Panc1 (cell line): ENCODE data around the gene TBC1D12. TPM values are rescaled to one million over a fixed set of nuclear protein-coding genes. Genes with fewer than 3 reads are reported as not detected.

Source experiments
- ATAC-seq: fragments of 200-7000 bp; cut with Tn5 transposase; 2 replicates; pipeline ENCODE4 v1.9.1; 2020; ENCODE audit warnings: mild to moderate bottlenecking, moderate library complexity
- BruUV-seq: library from RNA; stranded (reverse); fragments of 400-500 nt; replicated peaks from 2 replicates; lab custom pipeline; 2021; lab: Mats Ljungman, UMichigan
- CTCF ChIA-PET: fragments of 300-600 bp; sonication (Branson Sonifier 250); formaldehyde crosslinking; loops from one replicate; lab custom pipeline; 2022; ENCODE audit warnings: antibody characterized with exemption; lab: Charles Lee
- POLR2A ChIA-PET: fragments of 300-600 bp; sonication (Branson Sonifier 250); formaldehyde crosslinking; loops from one replicate; lab custom pipeline; 2022; ENCODE audit warnings: antibody characterized with exemption; lab: Charles Lee
- DNase-seq: peaks from one replicate; pipeline ENCODE4 v3.0.0-alpha.2; 2010; ENCODE audit warnings: low read depth, low spot score
- H3K27ac ChIP-seq: 2 replicates; pipeline ENCODE4 v1.5.1; 2011; ENCODE audit warnings: mild to moderate bottlenecking, low read length, inconsistent platforms
- H3K27me3 ChIP-seq: fragments of 200-500 bp; sonication (Bioruptor generic); 2 replicates; pipeline ENCODE4 v1.6.0; 2014; ENCODE audit warnings: low read length, inconsistent platforms; ENCODE audit not compliant: control insufficient read depth, insufficient read depth
- H3K36me3 ChIP-seq: fragments of 200-500 bp; sonication (Bioruptor generic); 2 replicates; pipeline ENCODE4 v1.5.1; 2014; ENCODE audit warnings: inconsistent platforms, mild to moderate bottlenecking, low read length, moderate library complexity; ENCODE audit not compliant: control insufficient read depth, insufficient read depth
- H3K4me1 ChIP-seq: 2 replicates; pipeline ENCODE4 v1.5.1; 2011; ENCODE audit warnings: inconsistent platforms, mild to moderate bottlenecking, low read length, moderate library complexity; ENCODE audit not compliant: control insufficient read depth, insufficient read depth
- H3K4me3 ChIP-seq, 2 experiments: 2 replicates each; pipeline ENCODE4 v1.5.1; 2011 to 2012; ENCODE audit warnings: low read depth in 2 of 2, low read length in 2 of 2, mild to moderate bottlenecking in 2 of 2, inconsistent platforms in 1 of 2, moderate library complexity in 1 of 2
- H3K9me3 ChIP-seq: fragments of 200-500 bp; sonication (Bioruptor generic); 2 replicates; pipeline ENCODE4 v1.5.1; 2014; ENCODE audit warnings: low read depth, mild to moderate bottlenecking, inconsistent platforms, low read length, moderate library complexity; ENCODE audit not compliant: control insufficient read depth, insufficient read depth
- CTCF ChIP-seq: fragments of 450-650 bp; IDR thresholded peaks from 2 replicates; pipeline ENCODE4 v1.5.1; 2017; ENCODE audit warnings: mild to moderate bottlenecking
- POLR2AphosphoS5 ChIP-seq: IDR thresholded peaks from 2 replicates; pipeline ENCODE4 v1.6.1; 2012; ENCODE audit warnings: mild to moderate bottlenecking, low read depth, low read length, moderate library complexity
- REST ChIP-seq, 2 experiments: IDR thresholded peaks; 2 replicates each; pipeline ENCODE4 v1.6.1; 2011 to 2012; ENCODE audit warnings: low read depth in 2 of 2, control low read depth in 1 of 2, low read length in 1 of 2, mild to moderate bottlenecking in 1 of 2, moderate library complexity in 1 of 2; ENCODE audit not compliant: insufficient read depth in 1 of 2
- SIN3A ChIP-seq: IDR thresholded peaks from 2 replicates; pipeline ENCODE4 v1.6.1; 2012; ENCODE audit warnings: low read depth, mild to moderate bottlenecking, low read length, moderate library complexity, borderline replicate concordance; ENCODE audit not compliant: insufficient read depth
- TCF7L2 ChIP-seq: IDR thresholded peaks from 2 replicates; pipeline ENCODE4 v1.6.1; 2011; ENCODE audit warnings: mild to moderate bottlenecking, low read depth, low read length, inconsistent platforms
- in situ Hi-C: cut with HindIII; loops from 2 replicates; pipeline ENCODE4 v1.10.0; 2016; ENCODE audit warnings: low sequenced_read_pairs, low pct_unique_long_range_greater_than_20kb
- intact Hi-C: fragments of 100-400 bp; cut with micrococcal nuclease; formaldehyde crosslinking; loops from one replicate; pipeline ENCODE4 v1.10.0; 2022; ENCODE audit not compliant: unreplicated experiment
- total RNA-seq: library from RNA; stranded (reverse); gene quantifications from one replicate; pipeline ENCODE4 v1.2.1, GENCODE V29; 2021; ENCODE audit not compliant: unreplicated experiment

Gene TBC1D12
- total RNA-seq, 1 experiment from 2014 or later, result 23.7 TPM

DNA sequence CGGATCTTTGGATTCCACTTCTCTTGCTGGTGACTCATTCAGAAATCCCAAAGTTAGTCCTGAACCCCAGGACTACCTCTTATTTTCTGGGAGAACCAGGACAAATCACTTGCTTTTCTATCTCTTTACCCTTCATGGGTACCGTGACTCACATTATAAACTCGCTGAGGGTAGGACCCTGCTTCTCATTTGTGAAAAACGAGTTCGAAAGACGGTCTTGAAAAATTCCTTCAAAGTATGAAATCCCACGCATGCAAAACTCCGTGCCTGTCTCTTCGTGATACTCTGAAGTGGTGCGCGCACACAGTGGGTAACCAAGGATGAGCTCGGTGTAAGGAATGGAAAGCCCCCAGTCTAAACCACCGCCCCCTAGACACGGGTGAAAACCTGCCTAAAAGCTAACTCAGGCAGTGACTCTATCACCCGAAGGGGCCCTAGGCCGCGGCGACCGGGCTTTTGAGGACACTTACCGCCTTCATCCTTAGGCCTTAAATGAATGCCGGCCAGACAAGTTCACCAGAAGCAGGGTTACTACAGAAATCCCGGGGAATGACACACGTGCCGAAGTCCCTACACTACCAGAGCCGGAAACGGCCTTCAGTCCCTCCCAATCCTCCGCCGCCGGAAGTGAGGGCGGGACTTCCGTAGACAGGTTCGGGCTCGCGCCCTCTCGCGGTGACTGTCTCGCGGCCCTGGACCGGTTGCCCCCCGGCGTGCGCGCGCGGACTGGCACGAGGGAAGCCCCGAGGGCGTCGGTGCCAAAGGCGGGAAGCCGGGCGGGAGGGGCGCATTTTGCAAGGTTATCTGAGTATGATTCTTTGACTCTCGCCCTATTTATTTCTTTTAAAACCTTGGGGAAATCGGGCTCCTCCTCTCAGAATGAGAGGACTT lies 39.7 kb upstream of the TBC1D12 start, which contains the start of gene NOC3L:
Gene NOC3L, minus strand, starts transcription at position 580 of the 891 bp plus-strand sequence. Its CDS starts 101 bp downstream, at position 479.
- peak; percentile 78 for DNase-seq
- intact Hi-C loops (loop anchor here (2.0 to 5.0 kb wide), 2 partner anchors 40 to 80 kb away; partner anchors contain the start of gene TBC1D12), in situ Hi-C loops (no loop called here)
- BruUV-seq, result TSS peak; percentile 81
- peak within 1 kb of the TSS; percentile 83 to 86 for H3K4me3 ChIP-seq
- H3K9me3 ChIP-seq, result no peaks in the 10 kb centered on the region
- TF ChIP-seq TCF7L2, result peak; percentile 51
- TF ChIP-seq SIN3A, result peak; percentile 97
- TF ChIP-seq CTCF, result peak; percentile 97
- 0 out of 4 replicates have a peak, but pooled peaks of 1 of the 2 experiments have one; percentile 38 for TF ChIP-seq REST (IDR thresholded peaks at IDR 0.05; ENCODE audit: insufficient read depth in 1 of 2, low read depth in 2 of 2, low read length in 1 of 2)
- peak; percentile 97 for TF ChIP-seq POLR2AphosphoS5
- ATAC-seq, result peak; percentile 100
- peaks cover 12% of the 10 kb centered on the region for H3K36me3 ChIP-seq
- CTCF ChIA-PET, result interaction anchor here (0.5 to 0.6 kb wide), 2 partner anchors 10 to 39 kb away, joined by 3 to 11 read pairs; partner anchors contain the start of gene TBC1D12
- POLR2A ChIA-PET, result interaction anchor here (0.7 to 0.9 kb wide), 2 partner anchors 75 to 179 kb away, joined by 4 to 8 read pairs; no protein-coding TSS in a partner anchor
- H3K4me1 ChIP-seq, result peaks cover 25% of the 10 kb centered on the region
- H3K27me3 ChIP-seq, result no peaks in the 10 kb centered on the region
- peak within 1 kb of the TSS; percentile 98 for H3K27ac ChIP-seq

DNA sequence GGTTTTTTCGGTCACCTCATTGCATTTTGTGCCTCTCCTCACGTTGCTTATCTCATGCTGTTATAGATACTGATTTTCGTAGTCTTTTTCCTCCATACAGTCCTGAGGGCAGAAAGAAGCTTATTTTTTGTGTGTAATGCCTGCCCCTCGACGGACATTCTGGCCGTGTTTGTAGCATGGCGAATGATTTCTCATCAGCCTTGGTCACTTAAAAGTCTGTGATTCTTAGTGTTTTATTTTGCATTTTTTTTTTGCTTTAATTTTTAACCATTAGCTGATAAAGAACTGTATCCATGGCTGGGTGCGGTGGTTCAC lies 39.1 kb upstream of the TBC1D12 start:
- peak overlapping the region; percentile 83 to 86 for H3K4me3 ChIP-seq
- TF ChIP-seq REST (IDR thresholded peaks at IDR 0.05; ENCODE audit: insufficient read depth in 1 of 2, low read depth in 2 of 2, low read length in 1 of 2) (no peak), SIN3A (no peak), TCF7L2 (no peak), POLR2AphosphoS5 (no peak), CTCF (0 out of 2 replicates have a peak, but pooled peaks have one; percentile 29)
- POLR2A ChIA-PET, result interaction anchor here (0.7 kb wide), 1 partner anchor 179 kb away, joined by 4 read pairs; no protein-coding TSS in a partner anchor
- CTCF ChIA-PET, result interaction anchor here (0.5 kb wide), 1 partner anchor 10 kb away, joined by 3 read pairs; no protein-coding TSS in a partner anchor
- intact Hi-C loops (loop anchor here (2.0 to 5.0 kb wide), 2 partner anchors 40 to 79 kb away; partner anchors contain the start of gene TBC1D12), in situ Hi-C loops (no loop called here)
- H3K4me1 ChIP-seq, result peaks cover 22% of the 10 kb centered on the region
- ATAC-seq (peak; percentile 46), DNase-seq (no peak)
- H3K9me3 ChIP-seq, result no peaks in the 10 kb centered on the region
- H3K27me3 ChIP-seq, result no peaks in the 10 kb centered on the region
- H3K27ac ChIP-seq, result peak overlapping the region; percentile 98
- no TSS peak for BruUV-seq
- peaks cover 8% of the 10 kb centered on the region for H3K36me3 ChIP-seq
